Caco-2 (cell line): ENCODE measurements around the gene SPATA21. TPM values are rescaled to one million over a fixed set of nuclear protein-coding genes. Genes with fewer than 3 reads are reported as not detected.
A peak's percentile ranks its signal among the peaks of the same experiment; 100 is the strongest.
"Not testable (repeated sequence)": the region's sequence is repeated elsewhere in the genome, so short reads cannot be mapped to it uniquely, and the experiment has no call there.

ENCODE experiments used
- BruUV-seq: library from RNA; stranded (reverse); fragments of 400-500 nt; replicated peaks from 2 replicates; lab custom pipeline; 2021; lab: Mats Ljungman, UMichigan
- CTCF ChIA-PET: fragments of 300-600 bp; sonication (Branson Sonifier 250); formaldehyde crosslinking; loops from one replicate; lab custom pipeline; 2022; ENCODE audit warnings: antibody characterized with exemption; lab: Charles Lee
- POLR2A ChIA-PET: fragments of 300-600 bp; sonication (Branson Sonifier 250); formaldehyde crosslinking; loops from one replicate; lab custom pipeline; 2022; ENCODE audit warnings: antibody characterized with exemption; lab: Charles Lee
- DNase-seq, 2 experiments: peaks; one replicate each; pipeline versions ENCODE4 v3.0.0 to v3.0.0-alpha.2; 2020 to 2022
- H3K27me3 ChIP-seq: replicated peaks from 2 replicates; pipeline ENCODE4 v1.6.0; 2011; ENCODE audit warnings: low read length; ENCODE audit not compliant: control insufficient read depth, insufficient read depth
- H3K36me3 ChIP-seq: 2 replicates; pipeline ENCODE4 v1.5.1; 2011; ENCODE audit warnings: low read length; ENCODE audit not compliant: control insufficient read depth, insufficient read depth
- H3K4me1 ChIP-seq: fragments of 250-450 bp; sonication (Bioruptor Pico); 2 replicates; pipeline ENCODE4 v1.5.1; 2020; ENCODE audit warnings: mild to moderate bottlenecking
- H3K4me3 ChIP-seq: 2 replicates; pipeline ENCODE4 v1.5.1; 2011; ENCODE audit warnings: low read depth, mild to moderate bottlenecking, control low read depth, low read length
- H3K9me3 ChIP-seq: fragments of 250-450 bp; sonication (Bioruptor Pico); 2 replicates; pipeline ENCODE4 v1.5.1; 2020; ENCODE audit warnings: mild to moderate bottlenecking, moderate library complexity
- H3K27ac Mint-ChIP-seq: one replicate; pipeline ENCODE4 v1.8.0; 2022; ENCODE audit warnings: mixed read lengths; ENCODE audit not compliant: unreplicated experiment
- H3K27me3 Mint-ChIP-seq: one replicate; pipeline ENCODE4 v1.8.0; 2022; ENCODE audit warnings: mixed read lengths; ENCODE audit not compliant: insufficient read depth, unreplicated experiment
- H3K36me3 Mint-ChIP-seq: one replicate; pipeline ENCODE4 v1.8.0; 2022; ENCODE audit warnings: mild to moderate bottlenecking, mixed read lengths; ENCODE audit not compliant: insufficient read depth, unreplicated experiment
- H3K4me1 Mint-ChIP-seq: one replicate; pipeline ENCODE4 v1.8.0; 2022; ENCODE audit warnings: low read depth, mixed read lengths; ENCODE audit not compliant: unreplicated experiment
- H3K4me3 Mint-ChIP-seq: one replicate; pipeline ENCODE4 v1.8.0; 2022; ENCODE audit warnings: mild to moderate bottlenecking, moderate library complexity, mixed read lengths; ENCODE audit not compliant: unreplicated experiment
- H3K9me3 Mint-ChIP-seq: one replicate; pipeline ENCODE4 v1.8.0; 2022; ENCODE audit warnings: mixed read lengths; ENCODE audit not compliant: unreplicated experiment
- intact Hi-C: fragments of 100-400 bp; cut with micrococcal nuclease; formaldehyde crosslinking; loops from one replicate; pipeline ENCODE4 v1.10.0; 2022; ENCODE audit not compliant: unreplicated experiment
- total RNA-seq: library from RNA; stranded (reverse); gene quantifications from 2 replicates; pipeline ENCODE4 v1.2.3, GENCODE V29; 2022
- TF ChIP-seq, protein P1 (sequence below), 2 experiments: fragments of 200-600 bp in 1 of 2; IDR thresholded peaks; 1 replicate in 1 of 2; 2 replicates in 1 of 2; pipeline versions ENCODE4 v1.5.1 to v1.8.0; 2011 to 2022; ENCODE audit warnings: antibody characterized with exemption in 1 of 2, control low read depth in 1 of 2, inconsistent platforms in 1 of 2, low read depth in 1 of 2, low read length in 1 of 2, mild to moderate bottlenecking in 1 of 2, moderate library complexity in 1 of 2; ENCODE audit not compliant: insufficient read depth in 1 of 2, severe bottlenecking in 1 of 2, unreplicated experiment in 1 of 2

SPATA21 gene
- total RNA-seq, 1 experiment from 2014 or later, result not detected

DNA sequence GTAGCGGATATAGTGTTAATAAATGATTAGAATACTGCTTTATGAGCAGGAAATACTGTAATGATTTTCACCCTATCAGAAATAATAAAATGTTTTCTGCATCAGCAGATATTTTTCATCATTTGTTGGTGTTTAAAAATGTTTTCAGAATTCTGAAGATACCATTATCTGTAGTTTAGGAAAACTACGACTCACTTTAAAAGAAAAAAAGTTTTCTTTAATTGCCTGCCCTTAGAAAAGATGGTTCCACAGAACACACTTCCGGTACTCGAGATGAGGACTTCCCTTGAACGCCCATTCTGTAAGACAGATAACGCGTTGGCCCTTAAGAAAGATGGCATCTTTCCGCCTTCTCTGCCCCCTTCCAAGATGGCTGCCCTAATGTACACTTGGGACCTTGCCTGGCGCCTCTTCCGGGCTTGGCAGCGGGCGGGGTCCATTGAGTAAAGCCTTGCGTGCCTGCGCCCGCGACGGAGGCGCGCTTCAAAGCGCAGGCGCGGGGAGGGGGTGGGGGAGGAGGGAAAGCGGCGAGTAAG, 70.4 kb downstream of the SPATA21 start, which contains the start of gene SZRD1:
Gene SZRD1, plus strand, starts transcription at position 521 of the 536 bp plus-strand sequence. CDS start 16 bp downstream, outside the sequence.
- no peaks in the 10 kb centered on the region for H3K9me3 Mint-ChIP-seq
- Histone ChIP-seq H3K9me3 (no peaks in the 10 kb centered on the region), H3K4me1 (peaks cover 12% of the 10 kb centered on the region), H3K36me3 (no peaks in the 10 kb centered on the region), H3K4me3 (peak within 1 kb of the TSS; percentile 78), H3K27me3 (no peaks in the 10 kb centered on the region)
- TF ChIP-seq, protein P1, sequence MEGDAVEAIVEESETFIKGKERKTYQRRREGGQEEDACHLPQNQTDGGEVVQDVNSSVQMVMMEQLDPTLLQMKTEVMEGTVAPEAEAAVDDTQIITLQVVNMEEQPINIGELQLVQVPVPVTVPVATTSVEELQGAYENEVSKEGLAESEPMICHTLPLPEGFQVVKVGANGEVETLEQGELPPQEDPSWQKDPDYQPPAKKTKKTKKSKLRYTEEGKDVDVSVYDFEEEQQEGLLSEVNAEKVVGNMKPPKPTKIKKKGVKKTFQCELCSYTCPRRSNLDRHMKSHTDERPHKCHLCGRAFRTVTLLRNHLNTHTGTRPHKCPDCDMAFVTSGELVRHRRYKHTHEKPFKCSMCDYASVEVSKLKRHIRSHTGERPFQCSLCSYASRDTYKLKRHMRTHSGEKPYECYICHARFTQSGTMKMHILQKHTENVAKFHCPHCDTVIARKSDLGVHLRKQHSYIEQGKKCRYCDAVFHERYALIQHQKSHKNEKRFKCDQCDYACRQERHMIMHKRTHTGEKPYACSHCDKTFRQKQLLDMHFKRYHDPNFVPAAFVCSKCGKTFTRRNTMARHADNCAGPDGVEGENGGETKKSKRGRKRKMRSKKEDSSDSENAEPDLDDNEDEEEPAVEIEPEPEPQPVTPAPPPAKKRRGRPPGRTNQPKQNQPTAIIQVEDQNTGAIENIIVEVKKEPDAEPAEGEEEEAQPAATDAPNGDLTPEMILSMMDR (IDR thresholded peaks at IDR 0.05; ENCODE audit: insufficient read depth in 1 of 2, low read depth in 1 of 2, low read length in 1 of 2, severe bottlenecking in 1 of 2, unreplicated experiment in 1 of 2), result no peak
- ChIA-PET POLR2A (no interaction called here), CTCF (interaction anchor here (0.6 to 0.7 kb wide), 2 partner anchors 15 to 288 kb away, joined by 3 to 6 read pairs; partner anchors contain the start of gene FBXO42)
- H3K4me1 Mint-ChIP-seq, result peaks cover 8% of the 10 kb centered on the region
- no TSS peak for BruUV-seq
- intact Hi-C loops, result loop anchor here (2.0 to 10.0 kb wide), 3 partner anchors 14 to 839 kb away; partner anchors contain the start of genes DNAJC16, FAM131C and FBXO42
- peak within 1 kb of the TSS; percentile 93 for H3K27ac Mint-ChIP-seq
- H3K36me3 Mint-ChIP-seq, result peaks cover 25% of the 10 kb centered on the region
- H3K4me3 Mint-ChIP-seq, result peak within 1 kb of the TSS; percentile 86
- DNase-seq, result peak; percentile 93 to 96
- no peaks in the 10 kb centered on the region for H3K27me3 Mint-ChIP-seq

DNA sequence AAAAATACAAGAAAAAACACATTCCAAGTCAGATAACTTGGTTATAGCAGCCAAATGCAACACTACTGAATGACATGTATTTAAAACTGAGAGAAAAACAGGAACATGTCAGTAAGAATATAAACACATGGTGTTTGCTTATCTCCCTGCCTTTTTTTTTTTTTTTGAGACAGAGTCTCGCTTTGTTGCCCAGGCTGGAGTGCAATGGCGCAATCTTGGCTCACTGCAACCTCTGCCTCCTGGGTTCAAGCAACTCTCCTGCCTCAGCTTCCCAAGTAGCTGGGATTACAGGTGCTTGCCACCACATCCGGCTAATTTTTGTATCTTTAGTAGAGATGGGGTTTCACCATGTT, 72.1 kb downstream of the SPATA21 start:
- H3K4me3 ChIP-seq, H3K9me3 ChIP-seq, H3K27ac Mint-ChIP-seq, H3K27me3 ChIP-seq, BruUV-seq, H3K4me3 Mint-ChIP-seq, POLR2A ChIA-PET, H3K9me3 Mint-ChIP-seq, H3K27me3 Mint-ChIP-seq, H3K4me1 ChIP-seq, H3K36me3 ChIP-seq, DNase-seq, H3K4me1 Mint-ChIP-seq: not testable (repeated sequence)
- H3K36me3 Mint-ChIP-seq, result peaks cover 14% of the 10 kb centered on the region
- intact Hi-C loops, result loop anchor here (5.0 to 10.0 kb wide), 2 partner anchors 290 to 838 kb away; partner anchors contain the start of genes DNAJC16 and FAM131C
- CTCF ChIA-PET, result interaction anchor here (0.6 to 1.1 kb wide), 2 partner anchors 13 to 282 kb away, joined by 3 to 4 read pairs; partner anchors contain the start of gene FBXO42

DNA sequence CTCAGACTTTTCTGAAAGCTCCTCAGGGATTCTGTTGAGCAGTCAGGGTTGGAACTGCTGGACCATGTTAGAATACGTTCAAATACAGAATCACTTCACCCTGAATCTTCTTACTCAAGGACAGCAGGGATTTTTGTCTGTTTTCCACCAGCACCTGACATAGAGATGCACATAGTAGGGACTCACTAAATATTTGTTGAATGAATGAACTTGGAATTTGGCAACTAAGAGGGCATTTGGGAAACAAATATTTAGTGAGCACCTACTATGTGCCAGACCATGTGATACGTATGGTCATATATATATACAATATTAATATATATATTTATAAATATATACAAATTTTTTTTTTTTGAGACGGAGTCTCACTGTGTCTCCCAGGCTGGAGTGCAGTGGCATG, 80.4 kb downstream of the SPATA21 start:
- DNase-seq, result no peak
- CTCF ChIA-PET, result no interaction called here
- H3K9me3 Mint-ChIP-seq, result no peaks in the 10 kb centered on the region

More for the DNA sequence above, 80.4 kb downstream of the SPATA21 start:
- BruUV-seq, result no TSS peak
- Histone ChIP-seq H3K36me3 (no peaks in the 10 kb centered on the region), H3K4me1 (0 out of 2 replicates have a peak, but pooled peaks cover 5% of the 10 kb centered on the region), H3K27me3 (no peaks in the 10 kb centered on the region), H3K9me3 (no peaks in the 10 kb centered on the region), H3K4me3 (no peak overlapping the region)
- Mint-ChIP-seq H3K36me3 (no peaks in the 10 kb centered on the region), H3K27me3 (no peaks in the 10 kb centered on the region), H3K4me3 (no peak overlapping the region), H3K27ac (no peak overlapping the region), H3K4me1 (no peaks in the 10 kb centered on the region)
- POLR2A ChIA-PET, result no interaction called here
- intact Hi-C loops, result no loop called here
- TF ChIP-seq, protein P1 (IDR thresholded peaks at IDR 0.05; ENCODE audit: insufficient read depth in 1 of 2, low read depth in 1 of 2, low read length in 1 of 2, severe bottlenecking in 1 of 2, unreplicated experiment in 1 of 2), result no peak
